SK-N-SH (cell line): ENCODE results near the gene HSD17B12.

ENCODE experiments used
- CHD2 ChIP-seq: fragments of 150-350 bp; IDR thresholded peaks from 2 replicates; pipeline ENCODE4 v1.6.1; 2018; ENCODE audit warnings: low read length; ENCODE audit not compliant: partially characterized antibody
- EZH2phosphoT487 ChIP-seq: fragments of 200-600 bp; sonication (generic); IDR thresholded peaks from 2 replicates; pipeline ENCODE4 v1.6.1; 2017; ENCODE audit warnings: low read depth, mixed run types, mild to moderate bottlenecking, antibody characterized with exemption, moderate library complexity, borderline replicate concordance
- GATA2 ChIP-seq: sonication (generic); formaldehyde crosslinking; IDR thresholded peaks from 2 replicates; pipeline ENCODE4 v1.5.0; 2020; ENCODE audit warnings: mild to moderate bottlenecking, missing genetic modification reagents
- IRF3 ChIP-seq: fragments of 150-350 bp; IDR thresholded peaks from 2 replicates; pipeline ENCODE4 v1.6.1; 2016; ENCODE audit warnings: mild to moderate bottlenecking, low read depth, low read length
- JUND ChIP-seq: IDR thresholded peaks from 2 replicates; pipeline ENCODE4 v1.4.0; 2012
- MXI1 ChIP-seq: IDR thresholded peaks from 2 replicates; pipeline ENCODE4 v1.6.1; 2012; ENCODE audit warnings: mild to moderate bottlenecking, low read depth, low read length, improper control_type of control experiment
- PBX3 ChIP-seq: IDR thresholded peaks from 2 replicates; pipeline ENCODE4; 2012
- POLR2AphosphoS5 ChIP-seq: IDR thresholded peaks from 2 replicates; pipeline ENCODE4 v1.6.1; 2012; ENCODE audit warnings: low read depth, low read length
- SIN3A ChIP-seq: IDR thresholded peaks from 2 replicates; pipeline ENCODE4 v1.6.1; 2012; ENCODE audit warnings: low read depth, mild to moderate bottlenecking, low read length, moderate library complexity, borderline replicate concordance
- SMC3 ChIP-seq: IDR thresholded peaks from 2 replicates; pipeline ENCODE4 v1.6.1; 2012; ENCODE audit warnings: low read depth, low read length, improper control_type of control experiment
- TEAD4 ChIP-seq: IDR thresholded peaks from 2 replicates; pipeline ENCODE4 v1.4.0; 2012; ENCODE audit warnings: mild to moderate bottlenecking, borderline replicate concordance; ENCODE audit not compliant: insufficient read depth
- YY1 ChIP-seq: IDR thresholded peaks from 2 replicates; pipeline ENCODE4 v1.4.0; 2012; ENCODE audit warnings: low read depth, mild to moderate bottlenecking
- TF ChIP-seq, protein P1 (sequence below): fragments of 200-600 bp; sonication (generic); IDR thresholded peaks from 2 replicates; pipeline ENCODE4 v1.6.1; 2017; ENCODE audit warnings: antibody characterized with exemption, mild to moderate bottlenecking, moderate library complexity
- TF ChIP-seq, protein P2 (sequence below): fragments of 150-350 bp; IDR thresholded peaks from 2 replicates; pipeline ENCODE4 v1.6.1; 2017; ENCODE audit warnings: antibody characterized with exemption, low read length, low read depth, borderline replicate concordance

GRCh38 chr11:43812471-43812870 is 131.9 kb downstream of the HSD17B12 start:
- no peak for TF ChIP-seq POLR2AphosphoS5
- no peak for TF ChIP-seq GATA2
- no peak for TF ChIP-seq PBX3
- TF ChIP-seq SIN3A: no peak
- no peak for TF ChIP-seq EZH2phosphoT487
- TF ChIP-seq, protein P1, sequence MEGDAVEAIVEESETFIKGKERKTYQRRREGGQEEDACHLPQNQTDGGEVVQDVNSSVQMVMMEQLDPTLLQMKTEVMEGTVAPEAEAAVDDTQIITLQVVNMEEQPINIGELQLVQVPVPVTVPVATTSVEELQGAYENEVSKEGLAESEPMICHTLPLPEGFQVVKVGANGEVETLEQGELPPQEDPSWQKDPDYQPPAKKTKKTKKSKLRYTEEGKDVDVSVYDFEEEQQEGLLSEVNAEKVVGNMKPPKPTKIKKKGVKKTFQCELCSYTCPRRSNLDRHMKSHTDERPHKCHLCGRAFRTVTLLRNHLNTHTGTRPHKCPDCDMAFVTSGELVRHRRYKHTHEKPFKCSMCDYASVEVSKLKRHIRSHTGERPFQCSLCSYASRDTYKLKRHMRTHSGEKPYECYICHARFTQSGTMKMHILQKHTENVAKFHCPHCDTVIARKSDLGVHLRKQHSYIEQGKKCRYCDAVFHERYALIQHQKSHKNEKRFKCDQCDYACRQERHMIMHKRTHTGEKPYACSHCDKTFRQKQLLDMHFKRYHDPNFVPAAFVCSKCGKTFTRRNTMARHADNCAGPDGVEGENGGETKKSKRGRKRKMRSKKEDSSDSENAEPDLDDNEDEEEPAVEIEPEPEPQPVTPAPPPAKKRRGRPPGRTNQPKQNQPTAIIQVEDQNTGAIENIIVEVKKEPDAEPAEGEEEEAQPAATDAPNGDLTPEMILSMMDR: no peak
- no peak for TF ChIP-seq YY1
- TF ChIP-seq IRF3: no peak
- no peak for TF ChIP-seq SMC3
- no peak for TF ChIP-seq JUND
- TF ChIP-seq, protein P2, sequence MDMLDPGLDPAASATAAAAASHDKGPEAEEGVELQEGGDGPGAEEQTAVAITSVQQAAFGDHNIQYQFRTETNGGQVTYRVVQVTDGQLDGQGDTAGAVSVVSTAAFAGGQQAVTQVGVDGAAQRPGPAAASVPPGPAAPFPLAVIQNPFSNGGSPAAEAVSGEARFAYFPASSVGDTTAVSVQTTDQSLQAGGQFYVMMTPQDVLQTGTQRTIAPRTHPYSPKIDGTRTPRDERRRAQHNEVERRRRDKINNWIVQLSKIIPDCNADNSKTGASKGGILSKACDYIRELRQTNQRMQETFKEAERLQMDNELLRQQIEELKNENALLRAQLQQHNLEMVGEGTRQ: no peak
- TF ChIP-seq TEAD4: no peak
- TF ChIP-seq CHD2: no peak
- no peak for TF ChIP-seq MXI1
